AG04450 (cell line): ENCODE data around the gene BANF1. TPM values are rescaled to one million over a fixed set of nuclear protein-coding genes. Genes with fewer than 3 reads are reported as not detected.

Experiments used
- CTCF ChIA-PET: fragments of 300-600, 350-600 bp; formaldehyde crosslinking; extraction: SDS; loops from one replicate; lab custom pipeline; 2022; ENCODE audit warnings: antibody characterized with exemption, inconsistent platforms; lab: Charles Lee
- POLR2A ChIA-PET: fragments of 350-600 bp; formaldehyde crosslinking; extraction: SDS; loops from one replicate; lab custom pipeline; 2021; ENCODE audit warnings: antibody characterized with exemption, inconsistent platforms; lab: Yijun Ruan, JAX
- DNase-seq: peaks from one replicate; pipeline ENCODE4 v3.0.0-alpha.2; 2011; ENCODE audit warnings: low read depth, low spot score
- H3K27ac ChIP-seq: one replicate; pipeline ENCODE4 v1.5.1; 2012; ENCODE audit warnings: low read depth, low read length, control low read depth
- H3K27me3 ChIP-seq: one replicate; pipeline ENCODE4 v1.6.0; 2012; ENCODE audit warnings: low read length; ENCODE audit not compliant: control insufficient read depth, insufficient read depth
- H3K4me3 ChIP-seq: 2 replicates; pipeline ENCODE4 v1.5.1; 2011; ENCODE audit warnings: mild to moderate bottlenecking, low read depth, low read length, control low read depth
- H3K9me3 ChIP-seq: 2 replicates; pipeline ENCODE4 v1.5.1; 2012; ENCODE audit warnings: low read length; ENCODE audit not compliant: control insufficient read depth, insufficient read depth
- CTCF ChIP-seq: IDR thresholded peaks from 2 replicates; pipeline ENCODE4 v1.5.1; 2011; ENCODE audit warnings: low read depth, low read length, control low read depth, inconsistent platforms
- polyA plus RNA-seq: library from polyadenylated mRNA; depleted of rRNA; stranded (reverse); fragments of >200 nt; gene quantifications from 2 replicates; pipeline ENCODE4 v1.2.3, GENCODE V29; 2011

BANF1 gene
- polyA plus RNA-seq, 1 experiment = 227 TPM

DNA sequence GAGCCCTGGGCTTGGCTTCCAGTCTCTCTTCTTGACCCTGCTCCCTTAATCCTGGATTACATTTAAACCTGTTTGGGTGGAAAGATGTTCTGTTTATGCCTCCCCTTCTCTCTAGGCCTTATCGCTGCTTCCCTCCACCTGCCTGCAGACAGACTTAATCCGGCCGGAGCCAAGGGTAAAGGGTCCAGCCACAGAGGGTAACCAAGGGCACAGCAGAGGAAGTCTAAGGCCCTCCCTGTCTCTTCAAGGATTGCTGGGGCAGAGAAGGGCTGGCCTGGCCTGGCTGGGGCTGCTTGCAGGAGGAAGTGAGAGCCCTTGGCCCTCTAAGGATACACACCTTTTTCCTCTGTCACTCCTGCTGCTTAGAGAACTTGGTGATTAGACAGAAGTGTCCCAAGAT lies 44.6 kb downstream of the BANF1 start:
- TF ChIP-seq CTCF = no peak
- Histone ChIP-seq H3K27ac (no peak overlapping the region), H3K27me3 (peaks cover 9% of the 10 kb centered on the region), H3K4me3 (no peak overlapping the region), H3K9me3 (peaks cover 12% of the 10 kb centered on the region)
- CTCF ChIA-PET = interaction anchor here (0.9 to 5.6 kb wide), 4 partner anchors 12 to 159 kb away, joined by 4 to 48 read pairs (median 10); partner anchors contain the start of gene FIBP
- no peak for DNase-seq
- POLR2A ChIA-PET = no interaction called here

DNA sequence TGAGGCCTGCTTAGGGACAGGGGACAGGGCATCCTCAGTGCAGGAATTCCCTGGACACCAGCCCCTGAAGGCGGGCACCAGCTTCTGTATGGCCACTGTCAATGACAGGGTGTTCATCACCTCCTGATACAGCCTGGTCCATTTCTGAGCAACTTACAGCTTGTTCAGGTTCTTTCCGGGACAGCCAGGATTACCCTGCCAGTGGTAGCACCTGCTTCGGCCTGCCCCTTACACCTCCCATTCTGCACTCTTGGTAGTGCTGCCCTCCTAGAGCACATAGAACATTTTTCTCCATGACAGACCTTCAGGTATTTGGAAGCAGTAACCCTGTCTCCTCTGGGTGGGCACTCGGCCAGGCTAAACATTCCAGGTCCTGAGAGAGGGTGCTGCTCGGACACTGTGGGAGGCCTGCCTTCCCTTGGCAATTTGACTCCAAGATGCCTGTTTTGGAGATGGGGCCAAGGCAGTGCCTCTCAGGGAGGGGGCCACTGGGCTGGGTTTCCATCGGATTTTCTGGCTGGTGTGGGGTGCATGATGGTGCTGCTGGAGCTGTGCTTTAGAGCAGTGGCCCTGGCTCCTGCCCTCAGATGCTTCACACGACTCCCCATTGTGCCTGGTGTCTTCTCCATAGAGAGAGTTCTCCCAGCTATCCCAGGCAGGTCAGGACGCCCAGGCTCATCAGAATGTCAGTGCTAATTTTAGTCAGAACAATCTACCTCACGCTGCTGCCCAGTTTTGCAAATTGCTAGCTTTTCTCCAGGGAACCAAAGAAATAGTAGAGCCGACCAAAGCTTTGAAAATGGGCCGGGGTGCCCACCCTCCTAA lies 45.5 kb downstream of the BANF1 start:
- H3K9me3 ChIP-seq = peaks cover 12% of the 10 kb centered on the region
- peaks cover 9% of the 10 kb centered on the region for H3K27me3 ChIP-seq
- no peak for TF ChIP-seq CTCF
- no peak for DNase-seq
- no peak overlapping the region for H3K4me3 ChIP-seq
- H3K27ac ChIP-seq = no peak overlapping the region
- CTCF ChIA-PET = interaction anchor here (0.6 to 5.6 kb wide), 4 partner anchors 20 to 160 kb away, joined by 4 to 48 read pairs (median 7); partner anchors contain the start of gene FIBP
- POLR2A ChIA-PET = no interaction called here

- POLR2A ChIA-PET = no interaction called here
- Histone ChIP-seq H3K4me3 (peak within 1 kb of the TSS; percentile 35), H3K9me3 (peaks cover 4% of the 10 kb centered on the region; the same call in 1 of the 2 replicates)
These were observed 46.4 kb downstream of the BANF1 start, which contains the start of gene GAL3ST3 for GRCh38 chr11:66048547-66049323. GAL3ST3 (minus strand) TSS chr11:66049161; CDS start chr11:66045415, 3,746 bp downstream.

GRCh38 chr11:66050581-66051231 lies 48.4 kb downstream of the BANF1 start:
- no peak overlapping the region for H3K4me3 ChIP-seq
- H3K27me3 ChIP-seq = peaks cover 4% of the 10 kb centered on the region
- no peak overlapping the region for H3K27ac ChIP-seq
- POLR2A ChIA-PET = interaction anchor here (0.6 to 2.6 kb wide), 4 partner anchors 16 to 523 kb away, joined by 4 to 12 read pairs (median 8); partner anchors contain the start of gene PACS1
- no peak for DNase-seq
- no peaks in the 10 kb centered on the region; the same call in 1 of the 2 replicates for H3K9me3 ChIP-seq
- no peak for TF ChIP-seq CTCF
- CTCF ChIA-PET = interaction anchor here (1.2 to 7.0 kb wide), 3 partner anchors 17 to 162 kb away, joined by 3 to 103 read pairs (median 35); no protein-coding TSS in a partner anchor

More at GRCh38 chr11:66048547-66049323, 46.4 kb downstream of the BANF1 start, which contains the start of gene GAL3ST3:
- CTCF ChIA-PET = interaction anchor here (0.6 to 7.0 kb wide), 3 partner anchors 19 to 161 kb away, joined by 7 to 35 read pairs (median 7); partner anchors contain the start of gene FIBP
- TF ChIP-seq CTCF = no peak
- DNase-seq = no peak
- Histone ChIP-seq H3K27ac (no peak within 1 kb of the TSS), H3K27me3 (peaks cover 9% of the 10 kb centered on the region)
